HG03066 (cell line): ENCODE data around the gene REEP1.
"Not testable (repeated sequence)": the region's sequence is repeated elsewhere in the genome, so short reads cannot be mapped to it uniquely, and the experiment has no call there.

ENCODE experiments used
- ATAC-seq: cut with Tn5 transposase; IDR thresholded peaks from one replicate; pipeline ENCODE4 v1.9.1; 2021; ENCODE audit warnings: low read depth; ENCODE audit not compliant: unreplicated experiment

Gene REEP1

DNA sequence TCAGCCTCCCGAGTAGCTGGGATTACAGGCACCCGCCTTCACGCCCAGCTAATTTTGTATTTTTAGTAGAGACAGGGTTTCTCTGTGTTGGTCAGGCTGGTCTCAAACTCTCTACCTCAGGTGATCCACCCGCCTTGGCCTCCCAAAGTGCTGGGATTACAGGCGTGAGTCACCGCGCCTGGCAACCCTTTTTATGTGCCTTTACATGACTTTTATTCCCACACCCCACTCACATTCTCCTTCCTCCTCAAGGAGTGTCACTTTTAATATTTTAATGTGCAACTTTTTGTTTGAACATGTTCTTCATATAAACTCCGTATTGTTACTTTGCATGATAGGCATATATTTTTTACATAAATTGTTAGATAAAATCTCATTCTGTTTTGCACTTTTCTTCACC is 108.9 kb downstream of the REEP1 start:
- ATAC-seq: not testable (repeated sequence)

DNA sequence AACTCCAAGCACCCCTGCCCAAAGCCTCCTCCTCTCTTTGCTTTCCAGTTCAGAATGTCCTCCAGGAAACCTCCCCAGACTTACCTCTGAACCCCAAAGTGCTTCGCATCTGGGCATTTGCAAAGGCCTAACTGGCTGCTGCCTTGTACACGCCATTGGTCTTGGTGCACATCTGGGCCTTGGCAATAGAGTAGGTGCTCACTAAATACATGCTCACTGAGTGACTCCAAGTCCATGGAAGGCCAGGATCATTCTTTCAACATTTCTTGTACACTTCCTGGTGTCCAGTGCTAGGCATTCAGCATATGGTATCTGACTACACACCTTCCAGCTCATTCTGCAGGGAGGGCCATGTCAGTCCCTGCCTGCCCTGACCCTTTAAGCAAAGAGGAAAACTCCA is 109.7 kb downstream of the REEP1 start:
- no peak for ATAC-seq

- no peak for ATAC-seq
These were observed 110.5 kb downstream of the REEP1 start for GRCh38 chr2:86226636-86227520.

DNA sequence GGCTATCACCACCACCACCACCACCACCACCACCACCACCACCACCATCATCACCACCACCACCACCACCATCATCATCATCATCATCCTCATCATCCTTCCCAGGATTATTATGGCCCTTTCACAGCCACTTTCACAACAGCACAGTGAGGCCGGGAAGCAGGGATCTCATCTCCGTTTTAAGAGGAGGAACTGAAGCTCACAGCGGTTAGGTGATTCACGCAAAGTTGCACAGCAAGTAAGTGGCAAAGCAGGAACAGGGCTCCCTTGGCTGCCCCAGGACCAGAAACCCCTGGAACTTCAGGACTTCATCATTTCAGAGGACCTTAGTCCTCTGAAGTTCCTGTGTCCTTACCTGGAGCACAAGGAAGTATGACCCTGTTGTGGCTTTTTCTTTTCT is 111.4 kb downstream of the REEP1 start:
- ATAC-seq: no peak

GRCh38 chr2:86225581-86225980 is 111.8 kb downstream of the REEP1 start:
- ATAC-seq: peak; percentile 56

DNA sequence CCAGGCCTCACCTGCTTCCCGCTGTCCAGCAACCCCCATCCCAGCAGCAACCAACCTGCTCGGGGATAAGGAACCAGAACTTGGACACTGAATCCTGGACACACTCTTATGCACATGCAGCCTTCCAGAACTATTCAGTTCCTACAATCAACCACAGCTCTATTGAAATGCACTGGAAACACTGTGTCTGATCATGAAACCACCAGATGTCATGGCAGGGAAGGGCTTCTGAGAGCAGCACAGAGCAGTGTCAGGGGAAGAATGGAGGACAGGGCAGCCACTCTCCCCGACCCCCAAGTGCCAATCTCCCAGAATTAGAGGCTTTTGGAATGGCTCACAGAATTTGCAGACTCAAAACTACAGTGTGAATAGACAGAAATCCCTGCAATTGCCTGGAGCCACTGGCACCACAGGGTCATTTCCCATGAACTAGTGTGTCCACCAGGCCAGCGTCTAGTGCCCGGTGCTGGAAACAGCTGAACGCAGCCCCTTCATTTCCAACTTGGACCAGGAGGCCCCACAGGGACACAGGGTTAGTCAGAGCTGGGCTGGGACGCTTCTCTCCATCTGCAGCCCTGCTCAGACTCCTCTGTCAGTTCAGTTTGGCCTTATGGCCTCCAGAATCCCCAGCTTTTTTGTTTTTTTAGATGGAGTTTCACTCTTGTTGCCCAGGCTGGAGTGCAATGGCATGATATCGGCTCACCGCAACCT is 112.6 kb downstream of the REEP1 start:
- ATAC-seq: no peak

GRCh38 chr2:86223927-86224560 is 113.4 kb downstream of the REEP1 start:
- no peak for ATAC-seq

DNA sequence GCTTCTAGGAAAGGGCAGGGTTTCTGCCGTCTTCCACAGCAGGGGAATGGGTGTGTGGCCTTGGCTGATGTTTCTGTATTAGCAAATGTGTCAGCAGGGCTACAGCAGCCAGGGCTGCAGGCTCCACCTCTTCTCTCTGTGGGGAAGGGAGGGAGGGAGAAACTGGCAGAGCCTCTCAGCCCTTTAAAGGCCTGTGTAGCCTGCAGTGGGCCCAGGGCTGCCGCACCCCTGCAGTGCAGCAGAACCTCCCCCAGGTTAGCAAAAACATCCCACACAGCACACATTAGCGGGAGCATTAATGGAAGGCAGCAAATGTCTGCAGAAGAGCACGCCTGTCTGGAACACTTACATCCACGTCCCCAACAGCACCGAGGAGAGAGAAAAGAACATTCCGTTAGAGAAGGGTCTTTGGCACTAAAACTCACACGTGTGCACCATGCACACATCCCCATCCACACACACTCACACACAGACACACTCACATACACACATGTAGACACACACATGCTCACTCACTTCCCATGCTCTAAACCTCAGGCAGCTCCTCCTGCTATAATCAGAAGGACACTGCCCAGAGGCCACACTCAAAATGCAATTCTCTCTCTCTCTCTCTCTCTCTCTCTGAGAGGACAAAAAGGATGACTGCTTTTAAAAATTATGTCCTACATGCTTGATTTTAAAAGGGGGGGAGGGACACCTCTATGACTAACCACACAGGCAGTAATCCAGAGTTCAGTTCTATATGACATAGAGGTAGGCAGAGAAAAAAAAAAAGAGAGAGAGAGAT is 114.1 kb downstream of the REEP1 start:
- no peak for ATAC-seq

DNA sequence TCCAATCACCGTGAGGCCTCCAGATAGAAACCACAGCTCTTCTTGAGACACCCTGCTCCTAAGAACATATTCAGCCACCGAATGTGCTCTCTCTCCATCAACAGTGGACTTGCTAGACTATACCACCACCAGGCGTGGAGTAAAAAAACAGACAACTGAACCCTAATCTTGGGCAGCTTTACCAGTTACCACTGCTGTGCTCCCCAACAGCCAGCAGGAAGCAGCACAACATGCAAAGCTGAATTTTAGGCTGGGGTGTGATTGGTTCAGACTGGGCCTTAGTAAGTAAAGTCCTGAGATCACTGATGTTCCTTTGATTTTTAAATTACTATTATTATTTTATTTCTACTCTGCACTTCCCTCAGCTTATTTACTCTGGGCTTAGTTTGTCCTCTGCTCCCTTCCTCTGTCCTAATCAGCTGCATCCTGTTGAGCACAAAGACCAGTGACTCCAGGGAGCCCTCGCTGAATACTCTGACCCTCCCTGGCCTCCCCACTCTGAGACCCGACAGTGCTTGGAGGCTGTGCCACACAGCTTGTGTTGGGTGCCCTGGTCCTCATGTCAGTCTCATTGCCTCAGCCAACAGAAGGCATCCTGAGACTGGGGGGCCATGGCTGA is 116.3 kb downstream of the REEP1 start:
- ATAC-seq: no peak

DNA sequence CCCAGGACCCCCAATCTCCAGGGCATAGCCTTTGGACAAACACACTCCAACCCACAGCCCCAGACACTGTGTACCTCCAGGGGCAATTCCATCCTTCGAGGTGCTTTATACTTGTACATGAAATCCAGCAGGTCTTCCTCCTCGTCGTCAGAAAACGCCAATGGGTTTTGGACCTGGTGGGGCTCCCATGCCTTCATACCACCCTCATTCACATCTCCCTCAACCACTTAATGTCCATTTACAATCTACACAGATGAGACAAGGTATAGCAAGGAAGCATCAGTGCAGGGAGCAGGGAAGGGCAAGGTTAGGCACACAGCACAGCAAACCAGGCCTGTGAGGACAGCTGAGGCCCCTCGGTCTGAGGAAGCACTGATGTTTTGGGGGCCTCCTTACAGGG is 117.5 kb downstream of the REEP1 start:
- ATAC-seq: no peak

DNA sequence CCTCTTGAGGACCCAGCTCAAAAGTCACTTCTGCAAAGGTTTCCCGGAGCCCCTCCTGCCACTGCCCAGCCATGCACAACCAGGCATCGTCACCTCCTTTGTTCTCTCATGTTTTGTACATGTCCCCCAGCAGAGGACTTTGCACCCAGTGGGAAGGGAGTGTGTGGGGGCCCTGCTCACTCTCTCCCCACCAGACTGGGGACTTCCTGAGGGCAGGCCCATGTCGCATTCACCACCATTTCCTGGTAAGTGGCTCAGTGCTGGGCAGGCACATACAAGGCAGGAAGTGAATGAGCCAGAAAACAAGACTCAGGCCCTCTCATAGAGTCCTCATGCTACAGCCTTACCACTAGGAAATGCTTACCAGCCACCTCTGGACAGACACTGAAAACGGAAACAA is 119.3 kb downstream of the REEP1 start:
- no peak for ATAC-seq

DNA sequence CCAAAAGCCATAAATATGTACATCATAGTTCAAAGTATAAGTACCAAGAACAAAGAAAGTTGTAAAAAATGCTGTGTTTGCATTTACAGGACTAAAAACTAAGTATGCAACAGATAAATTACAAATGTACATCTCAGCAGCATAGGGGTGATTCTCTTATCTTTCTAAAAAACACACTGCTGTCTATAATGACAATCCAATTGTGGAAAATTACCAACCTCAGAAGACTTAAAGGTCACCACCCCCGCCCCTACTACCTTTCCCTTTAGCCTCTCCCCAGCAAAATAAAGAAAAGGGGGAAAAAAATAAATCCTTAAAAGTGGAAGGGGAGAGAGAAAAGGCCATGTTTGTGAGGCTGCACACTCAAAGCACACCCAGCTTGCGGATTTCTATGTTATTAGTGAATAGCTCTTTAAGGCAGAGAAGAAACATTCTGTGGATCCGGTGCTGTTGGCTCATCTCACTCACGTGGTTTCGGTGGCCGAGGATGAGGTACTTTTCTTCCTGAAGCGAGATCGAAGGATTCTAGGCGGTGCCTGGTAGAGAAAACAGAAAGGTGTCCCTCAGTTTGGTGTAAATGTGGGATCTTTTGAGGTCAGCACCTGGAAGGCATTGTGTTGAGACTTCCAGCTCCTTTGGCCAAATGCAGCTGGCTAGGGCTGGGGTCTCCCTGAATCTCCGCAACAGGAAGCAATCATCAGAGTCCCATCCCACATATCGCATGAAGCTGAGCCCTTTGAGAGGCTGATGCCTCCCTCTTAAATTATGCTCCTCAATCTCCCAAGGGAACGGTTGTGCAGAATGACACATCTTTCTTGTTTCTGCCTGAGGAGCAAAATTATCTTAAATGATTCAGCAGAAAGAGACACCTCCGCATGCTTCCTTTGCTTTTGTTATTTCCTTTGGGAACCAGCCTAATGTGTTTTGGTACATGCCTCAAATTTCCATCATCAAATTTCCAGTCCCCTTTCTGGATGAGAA is 120.6 kb downstream of the REEP1 start:
- ATAC-seq: no peak

- no peak for ATAC-seq
These were observed 123.0 kb downstream of the REEP1 start for GRCh38 chr2:86214503-86214832.

DNA sequence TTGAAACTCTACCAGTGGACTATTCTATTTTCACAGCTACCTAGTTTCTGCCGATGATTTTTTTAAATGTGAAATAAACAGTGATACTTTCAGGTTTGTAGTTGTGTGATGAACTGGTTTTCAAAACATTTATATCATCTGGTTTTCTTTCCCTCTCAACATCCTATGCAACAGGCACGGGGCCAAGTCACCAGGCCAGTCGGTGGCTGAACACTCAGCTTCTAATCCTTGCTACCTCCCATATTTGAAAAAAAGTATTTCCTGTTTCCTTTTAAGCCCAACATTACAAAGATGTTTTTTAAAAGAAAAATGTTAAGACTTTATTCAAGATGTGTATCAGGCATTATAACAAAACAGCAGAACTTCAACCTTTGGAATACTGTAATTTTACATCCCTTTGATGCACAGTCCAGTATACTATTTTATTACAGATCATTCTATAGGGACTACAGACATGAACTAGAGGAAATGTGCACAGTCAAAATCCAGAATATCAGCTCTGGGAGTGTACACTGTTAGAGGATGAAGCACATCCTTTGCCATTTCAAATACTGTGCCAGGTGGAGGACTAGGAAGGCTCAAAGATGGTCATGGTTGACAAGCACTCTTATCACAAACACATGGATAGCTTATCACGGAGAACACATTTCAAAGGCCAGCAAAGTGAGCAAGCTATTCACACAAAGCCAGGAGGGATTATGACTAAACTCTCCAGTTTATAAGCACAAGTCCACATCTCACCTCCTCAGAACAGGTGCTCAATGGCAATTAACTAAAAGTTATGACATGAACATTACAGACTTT is 123.5 kb downstream of the REEP1 start:
- ATAC-seq: no peak

DNA sequence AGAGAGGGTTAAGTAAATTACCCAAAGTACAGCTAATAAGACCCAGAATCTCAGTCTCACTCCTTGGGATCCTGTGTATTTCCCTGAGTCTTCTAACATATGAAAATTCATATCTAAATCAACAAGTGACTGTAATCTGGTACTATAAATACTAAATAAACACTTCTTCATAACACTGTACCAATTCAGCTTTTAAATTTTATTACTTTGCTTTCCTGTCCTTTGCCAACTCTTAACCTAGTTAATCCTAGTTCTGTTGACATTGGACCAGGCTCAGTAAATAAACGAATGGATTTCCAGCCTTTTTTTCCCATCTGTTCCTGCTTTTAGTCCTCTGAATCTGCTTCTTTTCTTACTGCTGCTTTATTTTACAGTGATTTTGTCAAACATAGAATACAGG is 124.4 kb downstream of the REEP1 start:
- no peak for ATAC-seq

DNA sequence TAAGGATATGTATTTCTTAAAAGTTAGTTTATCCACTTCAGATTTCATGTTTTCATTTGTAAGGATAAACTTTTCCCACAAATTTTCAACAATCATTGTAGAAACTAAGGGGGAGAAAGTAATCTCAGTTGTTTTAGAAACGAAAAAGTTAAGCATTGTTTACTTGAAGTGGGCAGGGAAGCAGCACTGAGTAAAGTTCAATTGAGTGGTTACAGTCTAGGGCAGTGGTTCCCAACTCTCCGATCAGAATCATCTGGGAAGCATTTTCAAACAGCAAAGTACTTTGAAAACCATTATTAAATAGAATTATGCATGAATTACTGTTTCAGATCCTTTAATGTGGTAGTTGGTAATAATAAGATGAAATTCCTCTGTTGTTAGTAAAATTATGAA is 125.6 kb downstream of the REEP1 start:
- ATAC-seq: no peak

GRCh38 chr2:86211033-86211795 is 126.2 kb downstream of the REEP1 start:
- no peak for ATAC-seq

- no peak for ATAC-seq
These were observed 133.0 kb downstream of the REEP1 start for GRCh38 chr2:86204458-86204857.
